Kidney (tissue), 14 donors: ENCODE results near the gene SFI1. TPM values are rescaled to one million over a fixed set of nuclear protein-coding genes. Genes with fewer than 3 reads are reported as not detected.

Experiments
- DNase-seq, 5 donors: peaks; one replicate each; pipeline ENCODE4 v3.0.0-alpha.2; 2013 to 2020
- FAIRE-seq: peaks from 2 replicates; lab custom pipeline; 2012; peaks lifted over from hg19 to GRCh38; lab: Jason Lieb, UNC
- H3K27ac ChIP-seq, 2 donors: one replicate each; pipeline ENCODE4 v1.7.0; 2013; ENCODE audit warnings: low read depth in 2 of 2, low read length in 2 of 2, inconsistent platforms in 1 of 2
- H3K27me3 ChIP-seq: one replicate; pipeline ENCODE4 v1.7.1; 2013; ENCODE audit warnings: low read length, inconsistent platforms; ENCODE audit not compliant: control insufficient read depth, insufficient read depth
- H3K36me3 ChIP-seq, 3 donors: one replicate each; pipeline versions ENCODE4 v1.7.0 to v1.7.1; 2013; ENCODE audit warnings: low read length in 3 of 3, control low read depth in 1 of 3, inconsistent platforms in 1 of 3; ENCODE audit not compliant: insufficient read depth in 3 of 3, control insufficient read depth in 2 of 3
- H3K4me1 ChIP-seq, 3 donors: one replicate each; pipeline versions ENCODE4 v1.7.0 to v1.7.1; 2013; ENCODE audit warnings: low read length in 3 of 3, inconsistent platforms in 1 of 3, low read depth in 1 of 3; ENCODE audit not compliant: control insufficient read depth in 2 of 3, insufficient read depth in 2 of 3
- H3K4me3 ChIP-seq, 3 donors: one replicate each; pipeline versions ENCODE4 v1.7.0 to v1.8.1; 2013; ENCODE audit warnings: low read length in 3 of 3, control low read depth in 1 of 3, inconsistent platforms in 1 of 3
- H3K9ac ChIP-seq, 3 donors: one replicate each; pipeline versions ENCODE4 v1.7.0 to v1.7.1; 2013; ENCODE audit warnings: low read length in 3 of 3, control low read depth in 1 of 3, inconsistent platforms in 1 of 3
- H3K9me3 ChIP-seq, 3 donors: one replicate each; pipeline versions ENCODE4 v1.7.0 to v1.7.1; 2013; ENCODE audit warnings: low read length in 3 of 3, control low read depth in 1 of 3, inconsistent platforms in 1 of 3; ENCODE audit not compliant: control insufficient read depth in 2 of 3, insufficient read depth in 1 of 3
- intact Hi-C: fragments of 100-400 bp; cut with DNase I; formaldehyde crosslinking; loops from one replicate; pipeline ENCODE4 v1.11.1; 2022
- polyA plus RNA-seq: library from polyadenylated mRNA; stranded (reverse); fragments of 350-450 nt; fragmentation: Illumina TruSeq; extraction: RNeasy Lipid Tissue Mini Kit (QIAGEN cat#74804); gene quantifications from one replicate; pipeline ENCODE4 v1.2.3, GENCODE V29; 2014; ENCODE audit warnings: low read depth, low replicate concordance; ENCODE audit not compliant: insufficient read depth
- total RNA-seq: library from RNA; stranded (reverse); fragmentation: NEBNext Ultra II Directional; extraction: Animal tissue kit (Norgen Biotek cat#: 25700); gene quantifications from one replicate; pipeline ENCODE4 v1.2.1, GENCODE V29; 2021
- TF ChIP-seq, protein P1 (sequence below): IDR thresholded peaks from 3 replicates; pipeline ENCODE4 v1.5.1; 2012; ENCODE audit warnings: mild to moderate bottlenecking, moderate library complexity, borderline replicate concordance; ENCODE audit not compliant: insufficient read depth; ENCODE audit errors: extremely low read depth
- donor health status: control.
- donor health status: control.
- donor health status: control.
- donor health status: control.
- donor health status: control.
- donor health status: DM: yes; HTN: yes; CAD: no.
- donor health status: Normal renal cell carcinoma (clear cell type).

The SFI1 gene
- total and polyA plus RNA-seq, 2 donors from 2014 or later = 11.4 to 48.2 TPM

DNA sequence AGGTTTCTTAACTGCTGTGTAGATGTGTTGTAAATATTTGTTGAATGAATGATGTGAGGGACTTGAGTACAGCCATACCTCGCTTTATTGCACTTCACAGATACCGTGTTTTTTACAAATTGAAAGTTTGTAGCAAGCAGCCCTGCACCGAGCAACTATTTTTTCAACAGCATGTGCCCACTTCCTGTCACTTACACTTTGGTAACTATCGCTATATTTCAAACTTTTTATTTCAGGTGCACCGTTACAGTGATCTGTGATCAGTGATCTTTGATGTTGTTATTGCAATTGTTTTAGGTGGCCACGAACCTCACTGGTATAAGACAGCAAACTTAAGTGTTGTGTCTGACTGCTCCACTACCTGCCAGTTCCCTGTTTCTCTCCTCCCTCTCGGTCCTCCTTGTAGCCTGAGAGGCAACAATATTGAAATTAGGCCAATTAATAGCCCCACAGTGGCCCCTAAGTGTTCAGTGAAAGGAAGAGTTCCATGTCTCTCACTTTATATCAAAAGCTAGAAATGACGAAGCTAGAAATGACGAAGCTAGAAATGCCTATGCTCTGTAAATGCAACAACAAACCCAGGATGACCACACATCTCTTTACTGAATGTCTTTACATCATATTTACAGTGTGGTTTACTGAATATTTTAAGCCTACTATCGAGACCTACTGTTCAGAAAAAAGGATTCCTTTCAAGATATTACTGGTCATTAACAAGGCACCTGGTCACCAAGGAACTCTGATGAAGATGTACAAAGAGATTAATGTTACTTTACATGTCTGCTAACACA, 1.0 kb downstream of the SFI1 start:
- no peak overlapping the region for H3K27ac ChIP-seq
- TF ChIP-seq, protein P1, sequence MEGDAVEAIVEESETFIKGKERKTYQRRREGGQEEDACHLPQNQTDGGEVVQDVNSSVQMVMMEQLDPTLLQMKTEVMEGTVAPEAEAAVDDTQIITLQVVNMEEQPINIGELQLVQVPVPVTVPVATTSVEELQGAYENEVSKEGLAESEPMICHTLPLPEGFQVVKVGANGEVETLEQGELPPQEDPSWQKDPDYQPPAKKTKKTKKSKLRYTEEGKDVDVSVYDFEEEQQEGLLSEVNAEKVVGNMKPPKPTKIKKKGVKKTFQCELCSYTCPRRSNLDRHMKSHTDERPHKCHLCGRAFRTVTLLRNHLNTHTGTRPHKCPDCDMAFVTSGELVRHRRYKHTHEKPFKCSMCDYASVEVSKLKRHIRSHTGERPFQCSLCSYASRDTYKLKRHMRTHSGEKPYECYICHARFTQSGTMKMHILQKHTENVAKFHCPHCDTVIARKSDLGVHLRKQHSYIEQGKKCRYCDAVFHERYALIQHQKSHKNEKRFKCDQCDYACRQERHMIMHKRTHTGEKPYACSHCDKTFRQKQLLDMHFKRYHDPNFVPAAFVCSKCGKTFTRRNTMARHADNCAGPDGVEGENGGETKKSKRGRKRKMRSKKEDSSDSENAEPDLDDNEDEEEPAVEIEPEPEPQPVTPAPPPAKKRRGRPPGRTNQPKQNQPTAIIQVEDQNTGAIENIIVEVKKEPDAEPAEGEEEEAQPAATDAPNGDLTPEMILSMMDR = no peak
- no peak for FAIRE-seq
- no peaks in the 10 kb centered on the region for H3K27me3 ChIP-seq
- intact Hi-C loops = no loop called here
- no peaks in the 10 kb centered on the region for H3K9me3 ChIP-seq
- H3K4me3 ChIP-seq = peak overlapping the region; percentile 84 to 95 (median 85)
- no peaks in the 10 kb centered on the region for H3K36me3 ChIP-seq
- DNase-seq = no peak
- H3K4me1 ChIP-seq = no peaks in the 10 kb centered on the region
- H3K9ac ChIP-seq = peak overlapping the region in 2 of 3 donors; percentile 57 to 82

DNA sequence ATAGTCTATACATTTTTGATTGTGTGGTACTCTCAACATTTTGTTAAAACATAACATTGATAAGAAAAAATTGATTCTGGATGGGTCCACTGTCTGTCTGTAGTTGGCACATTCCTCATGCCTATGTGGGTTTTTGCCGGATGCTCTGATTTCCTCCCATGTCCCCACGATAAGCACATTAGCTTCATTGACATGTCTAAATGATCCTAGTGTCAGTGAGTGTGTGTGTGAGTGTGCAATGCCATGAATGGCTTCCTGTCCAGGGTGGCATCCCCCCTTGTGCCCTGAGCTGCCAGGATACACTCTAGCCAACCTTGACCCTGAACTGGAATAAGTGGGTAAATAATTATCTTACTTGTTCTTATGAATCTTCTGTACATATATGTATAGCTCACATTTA, 5.4 kb downstream of the SFI1 start:
- intact Hi-C loops = no loop called here
- FAIRE-seq (no peak), DNase-seq (no peak)
- H3K4me3 ChIP-seq = no peak overlapping the region
- no peaks in the 10 kb centered on the region for H3K4me1 ChIP-seq
- no peaks in the 10 kb centered on the region for H3K9me3 ChIP-seq
- no peak overlapping the region for H3K27ac ChIP-seq
- TF ChIP-seq, protein P1 = no peak
- H3K36me3 ChIP-seq = no peaks in the 10 kb centered on the region
- no peak overlapping the region for H3K9ac ChIP-seq
- H3K27me3 ChIP-seq = no peaks in the 10 kb centered on the region

DNA sequence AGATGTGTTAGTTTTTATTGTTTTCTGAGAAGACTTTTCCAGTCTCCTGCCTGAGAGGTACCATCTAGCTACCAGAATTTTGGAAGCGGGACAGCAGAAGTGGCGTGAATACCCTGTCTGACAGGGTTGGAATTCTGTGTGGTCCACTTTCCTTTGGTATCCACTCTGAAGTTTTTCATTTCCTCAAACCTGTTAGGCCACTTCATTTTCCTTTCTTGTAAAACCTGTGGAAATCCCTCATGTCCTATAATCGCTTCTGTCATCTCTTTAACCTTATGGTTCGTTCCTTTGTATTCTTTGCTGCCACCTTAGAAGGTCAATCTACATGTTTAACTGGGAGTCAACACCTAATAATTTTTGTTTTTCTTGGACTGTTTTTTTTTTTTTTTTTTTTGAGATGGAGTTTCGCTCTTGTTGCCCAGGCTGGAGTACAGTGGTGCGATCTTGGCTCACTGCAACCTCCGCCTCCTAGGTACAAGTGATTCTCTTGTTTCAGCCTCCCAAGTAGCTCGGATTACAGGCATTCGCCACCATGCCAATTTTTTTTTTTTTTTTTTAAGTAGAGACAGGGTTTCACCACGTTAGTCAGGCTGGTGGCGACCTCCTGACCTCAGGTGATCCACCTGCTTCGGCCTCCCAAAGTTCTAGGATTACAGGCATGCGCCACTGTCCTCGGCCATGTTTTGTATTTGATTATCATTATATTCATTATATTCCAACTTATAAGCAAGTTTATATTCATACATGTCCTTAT, 7.1 kb downstream of the SFI1 start:
- no peak for FAIRE-seq
- no peak for DNase-seq
- Histone ChIP-seq H3K4me1 (no peaks in the 10 kb centered on the region), H3K9me3 (no peaks in the 10 kb centered on the region), H3K4me3 (no peak overlapping the region), H3K36me3 (no peaks in the 10 kb centered on the region), H3K9ac (no peak overlapping the region), H3K27me3 (no peaks in the 10 kb centered on the region), H3K27ac (no peak overlapping the region)
- intact Hi-C loops = no loop called here
- TF ChIP-seq, protein P1 = no peak
